ENCODE data around the gene RAPH1.
"Not testable (repeated sequence)": the region's sequence is repeated elsewhere in the genome, so short reads cannot be mapped to it uniquely, and the experiment has no call there.

RAPH1 gene

DNA sequence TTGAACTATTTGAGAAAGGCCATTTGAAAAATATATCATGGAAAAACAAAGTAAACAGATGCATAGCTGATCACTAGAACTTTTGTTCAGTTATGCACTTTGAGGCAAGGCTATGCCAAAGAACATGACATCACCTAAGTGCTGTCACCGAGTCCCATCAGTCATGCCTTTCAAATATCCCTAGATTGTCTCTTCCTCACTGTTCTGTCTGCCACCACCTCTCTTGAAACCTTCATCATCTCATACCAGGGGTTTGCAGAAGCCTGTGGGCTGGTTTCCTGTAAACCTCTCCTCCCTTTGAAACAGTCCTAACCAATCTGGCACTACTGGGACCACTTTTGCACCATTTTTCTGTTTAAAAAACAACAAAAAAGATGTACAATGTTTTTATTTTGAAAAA, 12.3 kb upstream of the RAPH1 start:
- peak; percentile 5 for DNase-seq

DNA sequence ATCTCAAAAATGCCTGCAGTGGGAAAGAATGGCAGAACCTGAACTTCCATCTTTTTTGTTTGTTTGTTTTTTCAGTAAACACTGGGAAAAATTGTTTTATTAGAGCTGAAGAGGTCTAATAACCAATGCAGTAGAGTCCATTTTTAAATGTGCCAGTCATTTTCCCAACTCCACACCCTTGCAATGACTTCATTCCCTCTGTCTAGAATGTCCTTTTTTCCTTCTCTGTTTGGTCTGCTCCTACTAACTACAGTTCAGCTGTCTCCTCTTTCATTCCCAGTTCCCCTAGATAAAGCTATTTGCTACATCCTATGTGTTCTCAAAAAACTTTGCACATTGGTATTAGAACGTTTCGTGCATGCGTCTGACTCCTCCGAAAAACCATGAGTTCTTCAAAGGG, 9.3 kb upstream of the RAPH1 start:
- DNase-seq: no peak

DNA sequence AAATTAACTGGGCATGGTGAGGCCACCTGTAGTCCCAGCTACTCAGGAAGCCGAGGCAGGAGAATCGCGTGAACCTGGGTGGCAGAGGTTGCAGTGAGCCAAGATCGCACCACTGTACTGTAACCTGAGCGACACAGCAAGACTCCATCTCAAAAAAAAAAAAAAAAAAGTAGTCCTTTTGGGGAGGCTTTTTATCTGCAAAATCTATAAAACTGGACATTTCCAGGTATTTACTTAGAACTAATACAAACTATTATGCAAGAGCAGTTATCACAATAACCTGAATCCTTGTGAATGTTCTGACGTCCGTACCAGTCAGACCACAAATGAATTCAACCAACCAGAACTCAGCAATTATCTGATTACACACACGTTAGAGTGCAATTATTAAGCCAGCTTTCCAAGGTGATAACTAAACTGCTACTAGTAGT, 8.8 kb upstream of the RAPH1 start:
- DNase-seq: no peak

DNA sequence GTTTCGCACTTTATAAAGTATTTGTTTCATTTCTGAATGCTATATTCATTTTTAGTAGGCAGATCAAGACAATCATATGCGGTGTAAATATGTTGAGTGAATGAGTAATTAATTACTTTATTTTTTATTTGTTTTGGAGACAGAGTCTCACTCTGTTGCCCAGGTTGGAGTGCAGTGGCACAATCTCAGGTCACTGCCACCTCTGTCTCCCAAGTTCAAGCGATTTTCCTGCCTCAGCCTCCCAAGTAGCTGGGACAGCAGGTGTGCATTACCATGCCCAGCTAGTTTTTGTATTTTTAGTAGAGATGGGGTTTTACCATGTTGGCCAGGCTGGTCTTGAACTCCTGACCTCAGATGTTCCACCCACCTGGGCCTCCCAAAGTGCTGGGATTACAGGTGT, 5.5 kb upstream of the RAPH1 start:
- DNase-seq: not testable (repeated sequence)

DNA sequence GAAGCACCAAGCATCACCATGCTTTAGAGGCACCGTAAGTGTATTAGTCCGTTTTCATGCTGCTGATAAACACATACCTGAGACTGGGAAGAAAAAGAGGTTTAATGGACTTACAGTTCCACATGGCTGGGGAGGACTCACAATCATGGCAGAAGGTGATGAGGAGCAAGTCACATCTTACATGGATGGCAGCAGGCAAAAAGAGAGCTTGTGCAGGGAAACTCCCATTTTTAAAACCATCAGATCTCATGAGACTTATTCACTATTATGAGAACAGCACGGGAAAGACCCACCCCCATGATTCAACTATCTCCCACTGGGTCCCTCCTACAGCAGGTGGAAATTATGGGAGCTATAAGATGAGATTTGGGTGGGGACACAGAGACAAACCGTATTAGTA, 3.1 kb upstream of the RAPH1 start:
- DNase-seq: not testable (repeated sequence)

DNA sequence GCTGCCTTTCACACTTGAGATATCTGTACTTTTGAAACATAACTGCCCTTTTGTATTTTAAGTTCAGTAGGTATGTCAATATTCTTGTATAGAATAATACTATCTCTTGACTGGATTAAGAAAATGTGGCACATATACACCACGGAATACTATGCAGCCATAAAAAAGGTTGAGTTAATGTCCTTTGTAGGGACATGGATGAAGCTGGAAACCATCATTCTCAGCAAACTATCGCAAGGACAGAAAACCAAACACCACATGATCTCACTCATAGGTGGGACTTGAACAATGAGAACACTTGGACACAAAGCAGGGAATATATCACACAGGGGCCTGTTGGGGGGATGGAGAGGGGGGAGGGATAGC, 1.5 kb upstream of the RAPH1 start:
- not testable (repeated sequence) for DNase-seq

DNA sequence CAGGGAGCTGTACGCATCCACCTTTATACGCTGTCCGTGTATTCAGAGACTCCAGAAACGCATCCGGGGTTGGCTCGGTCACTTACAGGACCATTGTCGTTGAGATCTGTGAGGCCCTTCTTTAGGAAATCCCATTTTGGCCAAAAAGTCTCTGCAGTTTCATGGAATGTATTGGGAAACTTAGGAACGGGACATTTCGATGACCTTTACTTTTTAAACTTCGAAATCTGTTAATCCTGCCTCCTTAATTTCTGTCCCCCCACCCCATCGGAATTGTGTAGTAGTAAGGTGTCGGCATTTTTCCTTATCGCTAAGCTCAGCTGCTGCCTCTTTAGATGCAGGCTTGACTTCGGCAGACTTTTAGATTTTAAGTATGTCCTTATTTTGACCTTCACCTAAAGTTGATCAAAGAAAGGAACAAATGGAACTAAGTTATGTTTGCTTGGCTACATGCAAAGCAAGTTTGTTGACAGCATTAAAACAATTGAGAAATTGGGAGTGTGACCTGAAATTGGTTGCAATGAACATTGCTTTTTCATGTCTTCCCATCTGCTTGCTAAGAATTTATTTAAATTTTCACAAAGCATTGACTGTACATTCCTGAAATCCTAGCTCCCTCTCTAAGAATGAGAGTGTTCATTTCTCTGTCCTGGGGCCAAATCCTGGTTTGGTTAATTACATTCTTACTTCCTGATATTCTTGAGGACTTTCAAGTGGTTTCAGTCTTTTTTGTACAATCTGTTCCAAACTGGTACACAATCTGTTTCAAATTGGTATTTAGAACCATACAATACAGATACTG, 884 bp upstream of the RAPH1 start:
- no peak for DNase-seq

DNA sequence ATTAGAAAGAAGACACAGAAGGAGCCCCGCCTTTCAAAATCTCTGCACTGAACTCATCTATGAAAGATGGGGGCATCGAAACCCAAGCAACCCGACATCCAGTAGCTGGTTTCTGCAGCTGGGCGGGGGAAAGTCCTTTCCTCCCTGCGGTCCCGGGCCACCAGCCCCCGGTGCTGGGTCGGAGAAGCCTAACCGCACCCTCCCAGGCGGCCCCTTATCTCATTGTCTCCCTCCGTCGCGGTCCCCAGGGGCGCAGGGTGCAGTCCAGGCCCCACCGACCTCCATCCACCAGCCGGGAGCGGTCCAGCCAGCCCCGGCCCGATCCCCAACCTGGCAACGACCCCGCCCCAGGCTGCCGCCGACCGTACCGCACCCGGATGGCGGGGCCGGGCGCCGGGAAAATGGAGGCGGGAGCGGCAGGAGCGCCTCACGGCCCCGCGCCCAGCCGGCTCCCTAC, 452 bp downstream of the RAPH1 start:
- peak; percentile 43 for DNase-seq

DNA sequence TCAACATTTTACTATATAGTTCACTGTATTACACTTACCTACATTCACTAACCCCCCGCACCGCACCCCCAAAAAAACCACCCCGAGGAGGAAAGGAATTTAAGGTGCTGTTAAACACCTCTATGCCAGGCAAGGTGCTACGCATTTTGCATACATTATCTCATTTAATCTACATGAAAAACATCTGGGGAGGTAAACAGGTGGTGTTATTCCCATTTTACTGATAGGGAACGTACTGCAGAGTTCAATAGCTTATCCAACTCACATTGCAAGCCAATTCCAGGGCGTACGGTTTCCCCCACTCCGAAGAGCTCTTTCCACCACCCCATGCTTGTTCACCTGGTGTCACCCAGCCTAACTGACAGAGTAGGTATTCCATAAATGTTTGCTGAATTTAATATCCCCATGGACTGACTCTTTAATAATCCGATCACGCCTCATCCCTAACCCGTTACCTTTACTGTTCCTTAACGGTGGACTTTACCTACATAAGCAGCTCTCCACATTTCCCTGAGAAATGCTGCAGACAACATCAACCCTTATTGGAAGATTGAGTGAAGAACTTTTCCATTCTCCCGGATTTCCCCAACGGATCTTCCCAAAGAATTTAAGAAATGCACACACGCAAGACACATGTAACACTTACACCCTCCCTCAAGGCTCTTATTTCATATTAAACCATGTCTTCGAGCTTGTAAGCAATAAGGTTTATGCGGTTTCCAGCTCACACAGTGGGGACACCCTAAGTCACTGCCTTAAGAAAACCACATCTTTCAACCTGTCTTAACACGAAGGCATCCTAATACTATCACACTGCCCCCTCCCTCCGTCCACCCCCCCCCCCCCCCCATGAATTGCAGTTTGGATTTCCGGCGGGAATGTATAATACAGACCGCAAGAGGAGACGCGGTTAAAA, 1.2 kb downstream of the RAPH1 start:
- DNase-seq: peak; percentile 51

DNA sequence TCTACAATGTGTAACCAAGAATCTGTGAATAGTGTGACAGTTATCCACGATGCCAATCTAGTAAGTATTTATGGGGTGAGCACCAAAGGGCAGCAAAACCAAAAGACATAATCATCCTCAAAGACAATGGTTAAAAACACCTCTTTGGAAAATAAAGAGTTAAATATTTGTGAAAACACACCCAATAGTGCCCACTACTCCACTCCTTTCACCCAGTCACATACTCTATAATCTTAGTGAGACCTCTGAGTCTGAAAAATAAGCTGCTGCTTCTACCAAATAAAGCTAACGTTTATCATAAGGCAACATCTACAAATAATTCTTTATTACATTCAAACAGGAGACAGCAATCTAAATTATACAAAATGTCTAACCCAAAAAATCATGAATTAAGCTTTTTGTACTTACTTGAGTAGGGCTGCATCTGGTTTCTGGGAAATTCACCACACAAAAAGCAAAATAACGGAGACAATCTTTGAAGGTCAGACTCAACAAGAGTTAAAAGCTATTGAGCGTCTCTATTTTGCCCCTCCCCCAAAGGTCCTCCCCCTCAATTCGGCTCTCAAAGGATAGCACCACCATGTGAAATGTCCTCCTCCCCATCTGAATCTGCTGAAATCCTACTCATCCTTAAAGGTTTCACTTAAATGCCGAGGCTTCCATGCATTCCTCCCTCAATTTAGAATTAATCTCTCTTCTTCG, 2.0 kb downstream of the RAPH1 start:
- DNase-seq: no peak

DNA sequence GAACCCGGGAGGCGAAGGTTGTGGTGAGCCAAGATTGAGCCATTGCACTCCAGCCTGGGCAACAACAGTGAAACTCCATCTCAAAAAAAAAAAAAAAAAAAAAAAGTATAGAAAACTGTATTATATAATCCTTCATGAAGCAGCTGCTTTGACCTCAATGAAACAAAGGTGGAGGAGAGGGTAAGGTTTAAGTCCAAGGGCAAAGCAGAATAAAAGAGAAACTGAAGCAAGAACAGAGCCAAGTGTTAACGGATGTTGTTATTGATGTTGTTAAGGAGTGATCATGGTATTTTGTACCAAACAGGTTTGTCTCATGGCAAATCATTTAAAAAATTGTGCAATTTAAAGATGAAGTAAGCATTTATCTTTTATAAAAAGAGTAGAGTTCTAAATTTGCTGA, 7.4 kb downstream of the RAPH1 start:
- no peak for DNase-seq

DNA sequence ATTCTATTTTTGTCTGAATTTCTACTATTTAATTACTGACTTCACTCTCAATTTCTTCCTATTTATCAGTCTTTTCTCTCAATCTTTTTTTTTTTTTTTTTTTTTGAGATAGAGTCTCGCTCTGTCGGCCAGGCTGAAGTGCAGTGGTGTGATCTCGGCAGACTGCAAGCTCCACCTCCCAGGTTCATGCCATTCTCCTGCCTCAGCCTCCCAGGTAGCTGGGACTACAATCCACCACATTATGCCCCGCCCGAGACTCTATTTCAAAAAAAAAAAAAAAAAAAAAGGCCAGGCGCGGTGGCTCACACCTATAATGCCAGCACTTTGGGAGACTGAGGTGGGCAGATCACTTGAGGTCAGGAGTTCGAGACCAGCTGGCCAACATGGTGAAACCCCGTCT, 21.8 kb downstream of the RAPH1 start:
- not testable (repeated sequence) for DNase-seq

DNA sequence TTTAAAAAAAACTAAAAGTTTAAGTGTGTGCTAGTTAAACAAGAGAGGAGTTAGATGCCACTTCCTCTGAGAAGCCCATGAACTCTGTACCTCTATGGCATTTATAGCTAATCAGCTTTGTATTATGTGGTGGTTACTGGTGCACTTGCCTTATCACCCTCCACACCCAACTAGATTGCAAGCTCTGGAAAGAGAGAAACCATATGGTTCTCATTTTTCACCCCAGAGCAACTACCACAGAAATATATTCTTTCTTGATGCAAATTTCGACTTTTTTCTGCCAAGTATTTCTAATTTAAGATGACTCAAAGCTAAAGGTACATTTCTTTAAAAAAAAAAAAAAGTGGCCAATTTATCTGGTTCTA, 24.2 kb downstream of the RAPH1 start:
- DNase-seq: no peak

DNA sequence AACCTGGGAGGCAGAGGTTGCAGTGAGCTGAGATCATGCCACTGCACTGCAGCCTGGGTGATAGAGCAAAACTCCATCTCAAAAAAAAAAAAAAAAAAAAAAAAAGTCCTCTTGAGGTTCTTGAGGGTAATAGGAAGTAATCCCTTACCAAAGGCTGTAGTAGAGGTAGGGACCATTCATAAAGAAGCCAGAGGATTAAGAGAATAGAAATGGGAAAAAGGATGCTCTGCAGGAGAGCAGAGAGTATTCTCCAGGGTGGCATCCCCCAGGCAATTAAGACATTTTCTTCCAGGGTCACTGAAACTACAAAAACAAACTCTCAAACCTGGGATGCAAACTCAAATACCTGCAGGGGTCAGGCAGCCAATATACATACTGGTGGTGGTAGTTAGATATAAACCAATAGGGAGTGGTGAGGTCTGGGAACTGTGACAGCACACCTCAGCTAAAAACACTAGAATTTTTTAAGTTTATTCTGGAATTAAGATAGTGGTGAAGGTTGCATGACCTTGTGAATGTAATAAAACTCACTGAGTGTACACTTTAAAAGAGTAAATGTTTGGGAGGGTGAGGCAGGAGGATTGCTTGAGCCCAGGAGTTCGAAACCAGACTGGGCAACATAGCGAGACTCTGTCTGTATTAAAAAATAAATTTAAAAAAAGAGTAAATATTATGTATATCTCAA, 24.7 kb downstream of the RAPH1 start:
- DNase-seq: no peak

DNA sequence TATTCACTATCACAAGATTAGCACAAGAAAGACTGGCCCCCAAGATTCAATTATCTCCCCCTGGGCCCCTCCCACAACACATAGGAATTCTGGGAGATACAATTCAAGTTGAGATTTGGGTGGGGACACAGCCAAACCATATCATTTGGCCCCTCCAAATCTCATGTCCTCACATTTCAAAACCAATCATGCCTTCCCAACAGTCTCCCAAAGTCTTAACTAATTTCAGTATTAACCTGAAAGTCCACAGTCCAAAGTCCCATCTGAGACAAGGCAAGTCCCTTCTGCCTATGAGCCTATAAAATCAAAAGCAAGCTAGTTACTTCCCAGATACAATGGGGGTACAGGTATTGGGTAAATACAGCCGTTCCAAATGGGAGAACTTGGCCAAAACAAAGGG, 31.6 kb downstream of the RAPH1 start:
- DNase-seq: not testable (repeated sequence)

DNA sequence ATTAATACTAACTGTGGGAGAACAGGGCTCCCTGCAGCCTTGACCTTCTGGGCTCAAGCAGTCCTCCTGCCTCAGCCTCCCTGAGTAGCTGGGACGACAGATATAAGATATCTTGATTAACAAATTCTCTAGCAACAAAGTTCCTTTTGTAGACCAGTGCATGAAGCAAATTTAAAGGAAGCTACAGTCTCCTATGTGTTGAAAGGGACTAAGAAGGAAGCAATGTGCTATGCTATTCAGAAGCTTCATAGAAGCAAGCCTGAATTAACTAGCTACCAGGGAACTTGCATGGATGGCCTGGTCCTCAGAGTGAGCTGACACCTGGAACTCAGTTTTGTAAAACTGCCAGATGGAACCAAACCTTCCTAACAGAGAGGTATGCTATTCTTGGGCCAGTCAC, 33.2 kb downstream of the RAPH1 start:
- no peak for DNase-seq

DNA sequence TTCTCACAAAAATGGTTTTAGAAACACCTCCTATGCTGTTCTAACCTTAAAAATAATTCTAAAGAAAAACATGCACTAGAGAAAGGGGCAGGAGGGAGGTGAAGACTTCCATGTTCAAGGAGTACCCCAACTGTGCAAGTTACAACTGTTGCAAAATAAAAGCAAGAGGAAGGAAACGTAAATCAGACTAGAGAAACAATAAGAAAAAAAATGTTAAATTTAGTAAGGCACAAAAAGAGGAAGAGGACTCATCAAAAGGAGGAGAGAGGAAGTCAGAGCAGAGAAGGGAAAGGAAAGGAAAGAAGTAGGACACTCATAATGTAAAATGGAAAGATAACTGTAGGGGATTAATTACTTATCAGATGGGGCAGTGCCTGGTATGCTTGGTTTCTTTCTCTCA, 34.1 kb downstream of the RAPH1 start:
- no peak for DNase-seq

DNA sequence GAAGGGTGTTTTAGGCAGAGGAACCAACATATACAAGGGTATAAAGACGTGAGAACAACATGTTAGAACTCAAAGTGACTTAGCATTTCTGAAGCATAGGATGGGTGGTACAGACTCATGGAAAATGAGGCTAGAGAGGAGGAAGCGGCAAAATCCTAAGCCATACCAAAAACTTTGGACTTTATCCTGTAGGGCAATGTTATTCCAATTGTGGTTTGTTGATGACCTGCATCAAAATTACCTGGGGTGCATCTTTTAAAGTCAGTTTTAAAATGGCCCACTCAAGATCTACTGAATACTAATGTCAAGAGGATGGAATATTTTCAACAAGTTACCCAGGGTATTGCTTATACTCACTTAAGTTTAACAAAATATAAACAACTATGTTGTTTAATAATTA, 34.8 kb downstream of the RAPH1 start:
- DNase-seq: no peak

DNA sequence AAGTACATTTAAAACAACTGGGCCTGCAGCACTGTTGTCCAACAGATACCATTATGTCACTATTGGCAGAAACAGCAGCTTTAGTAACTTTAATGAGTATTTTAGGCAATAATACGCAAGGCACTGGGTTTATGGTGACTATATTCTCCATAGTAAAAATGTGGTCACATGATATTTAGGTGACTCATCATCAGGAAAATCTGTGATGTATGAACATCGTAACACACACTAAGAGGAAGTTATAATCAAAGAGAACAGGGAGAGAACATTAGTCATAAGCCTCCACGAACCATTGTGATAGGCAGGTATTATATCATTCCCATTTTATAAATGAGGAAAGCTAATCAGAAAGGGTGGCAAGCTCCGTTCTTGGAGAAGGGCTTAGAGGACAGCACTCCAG, 36.9 kb downstream of the RAPH1 start:
- no peak for DNase-seq

DNA sequence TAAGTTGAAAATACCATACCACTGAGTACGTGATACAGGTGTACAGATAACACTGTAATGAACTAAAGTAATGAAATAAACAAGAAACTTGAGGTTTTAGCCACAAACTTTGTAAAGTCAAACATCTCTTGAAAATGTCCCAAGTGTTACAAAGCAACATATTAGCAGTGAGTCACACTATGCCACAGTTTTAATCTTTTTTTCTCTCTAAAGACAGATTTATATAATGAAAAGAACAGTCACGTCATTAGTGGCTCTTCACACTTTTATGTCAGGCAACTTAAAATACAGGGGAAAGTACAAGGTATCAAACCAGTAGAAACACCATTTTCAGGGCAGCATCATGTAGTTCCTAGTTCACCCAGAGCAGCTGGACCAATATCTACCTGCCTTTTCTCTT, 42.1 kb downstream of the RAPH1 start:
- peak; percentile 9 for DNase-seq

DNA sequence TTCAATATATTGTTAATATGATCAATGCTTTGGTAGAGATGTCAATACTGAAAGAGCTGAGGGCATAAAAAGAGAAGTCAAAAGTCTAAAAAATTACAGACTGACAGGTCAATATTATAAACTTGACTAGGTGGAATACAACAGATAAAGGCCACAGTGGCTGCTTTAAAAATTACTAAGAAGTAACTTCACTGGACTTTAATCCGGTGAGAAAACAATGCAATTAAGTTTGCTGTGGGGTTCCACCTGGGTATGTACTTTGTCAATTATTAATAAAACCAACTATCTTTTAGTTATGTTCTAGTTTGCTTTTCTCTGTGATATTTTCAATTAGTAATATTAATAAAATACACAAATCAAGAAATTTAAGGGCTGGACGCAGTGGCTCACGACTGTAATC, 44.7 kb downstream of the RAPH1 start:
- no peak for DNase-seq

DNA sequence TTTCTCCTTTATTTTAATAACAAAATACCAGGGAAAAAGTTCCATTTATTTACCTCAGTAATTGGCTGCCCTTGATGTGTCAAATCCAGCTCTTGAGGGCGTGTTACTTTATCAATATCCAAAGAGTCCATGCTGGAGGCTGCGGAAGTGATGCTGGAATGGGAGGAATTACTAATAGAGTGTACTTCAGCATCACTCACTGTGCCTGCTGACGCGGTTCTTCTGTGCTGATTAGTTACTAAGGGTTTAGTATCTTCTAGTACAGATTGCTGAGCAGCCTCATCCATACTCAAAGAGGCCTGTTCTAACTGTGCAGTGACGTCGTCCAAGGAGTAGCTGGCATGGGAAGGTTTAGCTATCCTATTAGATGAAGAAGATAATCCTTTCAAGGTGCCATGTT, 45.6 kb downstream of the RAPH1 start:
- no peak for DNase-seq
